Activated T-cell treated with anti-CD3 and anti-CD28 coated beads for 24 hours (primary cell): ENCODE data around the gene CCNB2.

ENCODE experiments used
- DNase-seq: peaks from one replicate; pipeline ENCODE4 v3.0.0-alpha.2; 2020; ENCODE audit warnings: low read depth

Gene CCNB2

DNA sequence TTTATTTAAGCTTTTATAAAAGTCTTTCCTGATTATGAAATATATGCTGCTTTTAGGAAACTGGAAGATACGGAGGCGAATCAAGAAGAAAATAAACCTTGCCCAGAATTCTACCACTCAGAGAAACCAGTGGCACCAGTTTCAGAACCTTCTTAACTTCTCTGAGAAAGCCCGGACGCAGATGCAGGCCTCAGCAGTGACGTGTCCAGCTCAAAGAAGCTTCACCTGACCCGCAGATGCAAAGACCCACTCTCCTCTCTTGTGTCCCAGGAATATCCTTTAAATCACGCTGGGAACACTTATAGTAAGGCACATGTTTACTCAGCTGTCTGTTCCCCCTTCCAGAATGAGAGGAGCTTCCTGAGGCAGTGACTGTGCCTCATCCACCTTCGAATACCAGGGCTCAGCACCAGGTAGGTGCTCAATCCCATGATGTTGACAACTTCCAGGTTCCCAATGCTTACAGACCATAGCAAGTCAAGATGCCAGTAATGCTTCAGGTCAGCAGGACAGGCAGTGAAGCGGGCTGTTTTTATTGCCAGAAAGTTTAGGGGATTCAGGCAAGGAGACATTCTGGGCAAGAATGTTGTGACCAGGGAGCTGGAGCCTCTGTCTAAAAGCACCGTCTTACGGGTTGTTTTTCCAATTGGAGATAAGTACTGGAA is 61.8 kb downstream of the CCNB2 start:
- DNase-seq: no peak

DNA sequence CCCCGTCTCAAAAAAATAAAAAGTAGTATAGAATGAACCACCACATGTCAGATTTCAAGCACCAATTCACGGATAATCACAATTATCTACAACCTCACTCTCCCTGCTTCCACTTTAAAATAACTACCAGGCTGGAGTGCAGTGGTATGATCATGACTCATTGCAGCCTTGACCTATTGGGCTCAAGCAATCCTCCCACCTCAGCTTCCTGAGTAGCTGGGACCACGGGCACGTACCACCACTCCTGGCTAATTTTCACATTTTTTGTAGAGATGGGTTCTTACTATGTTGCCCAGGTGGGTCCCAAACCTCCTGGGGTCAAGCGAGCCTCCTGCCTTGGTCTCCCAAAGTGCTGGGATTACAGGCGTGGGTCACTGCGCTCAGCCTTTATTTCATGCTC is 63.6 kb downstream of the CCNB2 start:
- DNase-seq: no peak

DNA sequence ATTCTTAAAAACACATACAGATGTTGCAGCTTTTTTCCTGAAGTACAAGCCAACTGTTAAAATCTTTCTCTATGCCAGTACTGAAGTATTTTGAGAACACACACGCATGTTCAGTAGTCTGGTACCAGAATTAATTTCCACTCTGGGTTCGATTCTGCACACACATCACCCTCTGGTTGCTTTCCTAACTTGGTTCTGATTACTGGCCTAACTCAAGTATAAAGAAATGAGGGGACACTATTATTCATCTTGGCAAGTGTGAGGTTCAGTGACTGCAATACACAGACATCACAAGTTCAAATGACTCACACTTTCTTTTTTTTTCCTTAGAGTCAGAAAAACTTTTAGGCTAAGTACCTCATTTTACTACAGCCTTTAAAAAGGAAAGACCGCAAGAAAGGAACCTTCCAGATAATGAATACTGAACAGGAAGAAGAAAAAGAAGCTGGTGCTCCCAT is 64.3 kb downstream of the CCNB2 start:
- no peak for DNase-seq

DNA sequence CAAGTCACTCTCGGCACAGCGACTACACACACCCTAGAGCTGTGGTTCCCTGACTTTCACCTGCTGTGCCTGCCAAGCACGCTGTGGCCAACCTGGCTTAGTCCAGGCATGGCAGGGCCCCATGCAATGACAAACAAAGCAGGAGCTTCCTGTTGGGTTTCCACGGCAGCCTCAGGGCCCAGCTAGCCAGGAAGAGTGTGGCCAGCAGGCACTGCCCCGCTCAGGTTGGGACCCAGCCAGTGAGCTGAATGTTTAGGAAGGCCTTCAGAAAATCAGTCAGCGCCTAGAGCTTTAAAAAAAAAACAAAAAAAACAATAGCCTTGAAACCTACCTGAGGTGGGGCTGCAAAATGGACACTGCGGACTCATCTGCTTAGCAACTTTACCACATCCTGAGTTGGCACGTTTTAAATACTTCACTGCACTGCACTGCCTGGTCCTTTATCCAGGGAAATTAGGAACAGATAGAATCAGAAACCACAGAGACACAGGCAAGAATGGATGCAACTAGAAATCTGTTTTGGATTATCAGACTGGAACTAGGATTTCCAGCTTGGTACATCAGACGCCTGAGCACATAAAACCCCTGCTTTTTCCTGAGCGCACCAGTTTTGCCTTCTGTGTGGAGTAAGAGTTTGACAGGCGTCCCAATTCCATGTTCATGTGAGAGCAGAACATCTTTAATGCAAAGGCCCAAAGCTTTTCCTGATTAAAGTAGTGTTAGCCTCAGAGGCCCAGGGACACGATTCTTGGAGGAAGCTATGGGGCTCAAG is 65.5 kb downstream of the CCNB2 start:
- no peak for DNase-seq

DNA sequence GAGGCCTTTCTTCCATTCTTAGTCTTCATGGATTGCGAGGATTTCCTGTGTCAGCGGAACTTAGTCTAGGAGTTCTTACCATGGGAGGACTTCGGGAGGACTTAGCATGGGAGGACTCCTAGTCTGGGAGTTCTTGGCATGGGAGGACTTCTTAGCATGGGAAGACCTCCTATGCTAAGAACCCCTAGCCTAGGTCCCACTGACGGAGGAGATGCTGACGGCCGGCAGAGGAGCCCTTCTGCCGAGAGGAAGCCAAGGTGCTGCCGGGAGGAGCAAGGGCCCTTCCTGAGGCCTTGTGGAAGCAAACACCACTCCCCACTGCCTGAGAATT is 66.1 kb downstream of the CCNB2 start:
- no peak for DNase-seq

DNA sequence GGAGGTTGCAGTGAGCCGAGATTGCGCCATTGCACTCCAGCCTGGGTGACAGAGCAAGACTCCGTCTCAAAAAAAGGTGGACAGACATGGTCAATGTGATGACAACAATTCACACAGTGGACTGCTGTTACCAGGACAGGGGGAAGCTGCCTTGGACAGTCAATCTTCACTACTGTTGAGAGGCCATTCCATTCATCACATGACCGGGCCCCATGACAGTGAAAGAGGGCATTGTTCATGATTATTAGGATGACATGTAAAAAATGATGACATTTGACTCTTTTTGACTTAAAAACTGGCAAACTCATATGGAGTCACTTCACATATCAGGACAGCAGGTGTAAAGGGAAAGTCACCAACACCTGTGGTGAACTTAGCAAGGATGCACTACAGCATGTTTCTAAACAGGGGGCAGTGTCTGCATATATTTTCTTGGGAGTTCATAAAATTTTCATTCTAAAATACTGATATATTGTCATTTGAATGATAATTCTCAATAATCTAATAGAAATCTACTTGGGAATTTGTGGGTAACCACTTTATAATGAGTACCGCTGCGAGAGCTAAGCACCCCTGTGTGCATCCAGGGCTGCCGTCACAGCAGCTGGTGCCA is 67.4 kb downstream of the CCNB2 start:
- DNase-seq: no peak

DNA sequence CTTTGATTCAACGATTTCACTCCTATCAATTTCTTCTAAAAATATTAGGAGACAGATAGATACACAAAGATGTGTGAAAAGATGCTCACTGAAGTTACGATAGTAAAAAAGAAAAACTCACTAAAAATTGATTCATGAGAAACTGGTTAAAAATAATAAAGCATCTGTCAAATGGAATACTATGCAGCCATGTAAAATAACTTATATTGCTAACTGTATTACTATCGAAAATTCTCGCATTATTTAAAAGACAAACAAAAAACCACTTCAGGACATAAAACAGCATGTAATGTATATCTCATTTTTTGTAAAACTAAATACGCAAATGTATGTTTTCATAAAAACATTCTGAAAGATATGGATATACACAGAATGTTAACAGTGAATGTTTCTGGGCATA is 68.2 kb downstream of the CCNB2 start:
- no peak for DNase-seq

DNA sequence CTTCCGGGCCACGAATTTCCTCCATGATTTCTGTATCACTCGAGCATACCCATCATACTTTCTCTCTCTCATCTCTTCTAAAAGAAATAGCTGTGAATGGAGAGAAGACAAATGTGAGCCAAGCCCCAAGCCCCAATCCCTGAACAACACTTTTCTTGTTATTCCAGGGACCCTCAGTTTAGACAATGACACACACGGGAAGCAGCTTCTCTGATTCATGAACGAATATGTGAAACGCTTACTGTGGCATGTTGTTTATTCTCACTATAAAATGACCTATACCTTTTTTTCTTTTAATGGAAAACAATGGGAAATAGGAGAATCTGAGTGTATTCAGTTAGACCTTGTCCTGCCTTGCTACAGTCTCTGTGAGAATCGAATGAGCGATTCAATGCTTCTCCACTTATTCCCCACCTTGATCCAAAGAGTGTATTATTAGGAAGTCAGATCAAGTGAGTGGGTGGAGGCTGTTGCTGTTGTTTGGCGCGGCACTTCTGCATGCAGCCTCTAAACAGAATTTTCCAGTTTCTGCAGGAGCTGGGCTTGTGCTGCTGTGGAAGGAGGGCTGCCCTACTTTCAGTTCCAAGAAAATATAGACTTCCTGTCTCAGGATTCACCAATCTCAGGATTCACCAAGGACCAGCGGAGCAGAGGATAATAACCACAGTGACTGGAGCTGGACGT is 69.3 kb downstream of the CCNB2 start:
- DNase-seq: no peak
